Measurements from ENCODE around the gene KCNT2.

- TF ChIP-seq POLR2A (IDR thresholded peaks at IDR 0.05; ENCODE audit: low read depth) (no peak), CTCF (IDR thresholded peaks at IDR 0.05) (no peak), EP300 (IDR thresholded peaks at IDR 0.05) (no peak), POLR2AphosphoS5 (IDR thresholded peaks at IDR 0.05) (peak in 1 of 2 donors; percentile 36)
Observed at GRCh38 chr1:196407358-196408051, 200.7 kb downstream of the KCNT2 start.
